Activated naive CD4-positive, alpha-beta T cell treated with anti-CD3 and anti-CD28 coated beads for 36 hours (primary cell): ENCODE data around the gene DUSP2. TPM values are rescaled to one million over a fixed set of nuclear protein-coding genes. Genes with fewer than 3 reads are reported as not detected.
"Not testable (repeated sequence)": the region's sequence is repeated elsewhere in the genome, so short reads cannot be mapped to it uniquely, and the experiment has no call there.

Experiments
- CTCF ChIA-PET: fragments of 350-600 bp; sonication (Branson Sonifier 250); formaldehyde crosslinking; loops from one replicate; lab custom pipeline; 2021; ENCODE audit warnings: antibody characterized with exemption; lab: Charles Lee
- DNase-seq: peaks from one replicate; pipeline ENCODE4 v3.0.0-alpha.2; 2020
- H3K27ac Mint-ChIP-seq: one replicate; pipeline ENCODE4 v1.8.0; 2021; ENCODE audit warnings: mild to moderate bottlenecking, mixed read lengths
- H3K27me3 Mint-ChIP-seq: one replicate; pipeline ENCODE4 v1.8.0; 2021; ENCODE audit warnings: low read depth, mixed read lengths
- H3K36me3 Mint-ChIP-seq: one replicate; pipeline ENCODE4 v1.8.0; 2021; ENCODE audit warnings: low read depth, mixed read lengths
- H3K4me1 Mint-ChIP-seq: one replicate; pipeline ENCODE4 v1.8.0; 2021; ENCODE audit warnings: low read depth, mixed read lengths
- H3K4me3 Mint-ChIP-seq: one replicate; pipeline ENCODE4 v1.8.0; 2021; ENCODE audit warnings: mild to moderate bottlenecking, moderate library complexity, mixed read lengths
- H3K9me3 Mint-ChIP-seq: one replicate; pipeline ENCODE4 v1.8.0; 2021; ENCODE audit warnings: mixed read lengths
- intact Hi-C: fragments of 100-400 bp; cut with micrococcal nuclease; formaldehyde crosslinking; loops from one replicate; pipeline ENCODE4 v1.15.1; 2023
- total RNA-seq, 2 experiments: library from RNA; stranded (reverse); gene quantifications; one replicate each; pipeline ENCODE4 v1.2.3, GENCODE V29; 2021

Gene DUSP2
- total RNA-seq, 2 experiments from 2014 or later, result 429 to 463 TPM

DNA sequence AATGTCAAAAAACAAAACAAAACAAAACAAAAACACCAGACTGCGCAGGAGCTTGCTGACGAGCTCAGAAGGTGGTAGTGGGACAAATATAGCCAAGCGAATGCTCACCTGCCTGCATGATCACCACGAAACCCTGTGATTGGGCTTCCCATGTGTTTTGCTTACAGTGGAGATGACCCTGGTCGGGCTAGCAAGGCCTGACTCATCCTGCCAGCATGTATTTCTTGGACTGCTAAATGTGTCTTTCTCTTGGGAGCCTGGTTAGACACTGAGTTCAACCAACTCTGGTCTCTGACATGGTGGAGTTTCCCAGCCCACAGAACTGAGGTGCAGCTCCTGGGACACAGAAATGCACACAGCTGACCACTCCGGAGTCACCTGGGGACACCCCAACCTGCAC is 30.7 kb upstream of the DUSP2 start:
- no peaks in the 10 kb centered on the region for H3K36me3 Mint-ChIP-seq
- H3K27me3 Mint-ChIP-seq, result no peaks in the 10 kb centered on the region
- no peak overlapping the region for H3K4me3 Mint-ChIP-seq
- intact Hi-C loops, result no loop called here
- H3K4me1 Mint-ChIP-seq, result peaks cover 21% of the 10 kb centered on the region
- CTCF ChIA-PET, result interaction anchor here (0.7 to 7.6 kb wide), 10 partner anchors 9 to 183 kb away, joined by 3 to 482 read pairs (median 20); partner anchors contain the start of genes ADRA2B, ASTL and DUSP2
- DNase-seq, result no peak
- H3K27ac Mint-ChIP-seq, result no peak overlapping the region
- no peaks in the 10 kb centered on the region for H3K9me3 Mint-ChIP-seq

DNA sequence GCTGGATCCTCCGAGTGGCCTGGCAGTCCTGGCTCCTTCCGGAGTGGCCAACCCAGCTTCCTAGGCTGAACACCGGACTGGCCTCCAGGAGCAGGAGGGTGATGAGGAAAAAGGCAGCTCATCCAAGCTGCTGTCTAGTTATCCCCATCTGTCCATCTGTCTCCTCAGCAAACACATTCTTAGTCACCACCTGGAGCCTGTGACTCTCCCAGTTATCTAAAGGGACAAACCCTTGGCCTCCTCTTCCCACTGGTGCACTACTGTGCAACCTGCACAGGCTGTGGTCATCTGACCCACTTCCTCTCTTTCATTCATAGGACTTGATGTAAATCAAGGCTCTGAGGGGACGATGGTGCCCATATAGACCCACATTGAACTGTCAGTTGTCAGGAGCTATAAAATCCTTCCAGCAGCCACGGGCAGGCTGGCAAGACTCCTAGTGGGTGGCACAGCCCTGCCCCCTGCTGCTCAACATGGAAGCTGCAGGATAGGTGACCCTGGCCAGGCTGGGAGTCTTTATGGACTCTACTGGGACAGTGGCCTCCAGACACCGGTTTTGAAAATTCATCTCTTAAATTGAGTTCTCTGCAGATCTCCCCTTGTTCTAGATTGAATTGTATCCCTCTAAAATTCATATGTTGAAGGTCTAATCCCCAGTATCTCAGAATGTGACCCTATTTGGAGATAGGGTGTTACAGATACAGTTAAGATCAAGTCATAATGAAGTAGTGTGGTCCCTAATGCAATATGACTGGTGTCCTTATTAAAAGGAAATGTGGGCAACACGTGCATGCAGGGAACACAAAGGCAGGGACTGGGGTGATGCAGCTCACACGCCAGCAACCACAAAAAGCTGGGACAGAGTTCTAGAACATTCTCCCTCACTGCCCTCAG is 29.3 kb upstream of the DUSP2 start:
- intact Hi-C loops, result loop anchor here (1.0 kb wide), 2 partner anchors 36 to 182 kb away; partner anchors contain the start of gene ASTL
- Mint-ChIP-seq H3K27me3 (no peaks in the 10 kb centered on the region), H3K9me3 (peaks cover 3% of the 10 kb centered on the region), H3K4me1 (peaks cover 17% of the 10 kb centered on the region), H3K27ac (peak overlapping the region; percentile 52), H3K4me3 (no peak overlapping the region), H3K36me3 (no peaks in the 10 kb centered on the region)
- DNase-seq, result peak; percentile 92
- CTCF ChIA-PET, result interaction anchor here (0.7 to 7.6 kb wide), 30 partner anchors 9 to 182 kb away, joined by 3 to 482 read pairs (median 6); partner anchors contain the start of genes ADRA2B, ASTL, CIAO1 and DUSP2

DNA sequence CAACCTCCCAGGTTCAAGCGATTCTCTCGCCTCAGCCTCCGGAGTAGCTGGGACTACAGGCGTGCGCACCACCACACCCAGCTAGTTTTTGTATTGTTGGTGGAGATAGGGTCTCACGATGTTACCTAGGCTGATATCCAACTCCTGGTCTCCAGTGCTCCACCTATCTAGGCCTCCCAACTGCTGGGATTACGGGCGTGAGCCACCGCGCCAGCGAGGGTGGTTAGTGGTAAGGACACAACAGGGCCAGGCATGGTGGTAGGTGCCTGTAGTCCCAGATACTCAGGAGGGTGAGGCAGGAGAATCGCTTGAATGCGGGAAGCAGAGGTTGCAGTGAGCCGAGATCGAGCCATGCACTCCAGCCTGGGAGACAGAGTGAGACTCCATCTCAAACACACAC is 26.6 kb upstream of the DUSP2 start:
- intact Hi-C loops, result no loop called here

DNA sequence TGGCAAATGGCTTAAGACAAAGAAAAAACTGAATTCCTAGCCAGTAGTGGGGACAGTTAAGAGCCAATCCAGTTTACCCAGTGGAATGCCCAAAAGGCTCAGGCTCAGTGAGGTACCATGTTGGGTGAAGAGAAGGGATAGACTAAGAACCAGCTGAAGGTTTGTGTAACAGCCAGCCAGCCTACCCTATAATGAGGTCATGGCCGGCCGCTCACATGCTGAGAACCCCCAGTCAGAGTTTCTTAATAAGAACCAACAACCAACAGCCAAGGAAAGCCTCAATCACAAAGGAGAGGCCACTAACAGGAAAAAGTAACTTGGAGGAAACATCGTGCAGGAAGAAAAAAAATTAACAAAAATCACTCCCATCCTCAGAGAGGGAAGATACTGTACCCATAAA is 25.4 kb upstream of the DUSP2 start:
- intact Hi-C loops, result no loop called here
- no peaks in the 10 kb centered on the region for H3K36me3 Mint-ChIP-seq
- peaks cover 6% of the 10 kb centered on the region for H3K9me3 Mint-ChIP-seq
- H3K4me1 Mint-ChIP-seq, result peaks cover 41% of the 10 kb centered on the region
- no peak for DNase-seq
- H3K27me3 Mint-ChIP-seq, result no peaks in the 10 kb centered on the region
- CTCF ChIA-PET, result no interaction called here
- no peak overlapping the region for H3K4me3 Mint-ChIP-seq
- H3K27ac Mint-ChIP-seq, result no peak overlapping the region

More for the DNA sequence above, 26.6 kb upstream of the DUSP2 start:
- DNase-seq, result no peak
- H3K4me1 Mint-ChIP-seq, result peaks cover 37% of the 10 kb centered on the region
- CTCF ChIA-PET, result interaction anchor here (0.6 kb wide), 1 partner anchor 24 kb away, joined by 3 read pairs; no protein-coding TSS in a partner anchor
- H3K27ac Mint-ChIP-seq, result no peak overlapping the region
- no peaks in the 10 kb centered on the region for H3K36me3 Mint-ChIP-seq
- no peak overlapping the region for H3K4me3 Mint-ChIP-seq
- H3K27me3 Mint-ChIP-seq, result no peaks in the 10 kb centered on the region
- peaks cover 6% of the 10 kb centered on the region for H3K9me3 Mint-ChIP-seq

DNA sequence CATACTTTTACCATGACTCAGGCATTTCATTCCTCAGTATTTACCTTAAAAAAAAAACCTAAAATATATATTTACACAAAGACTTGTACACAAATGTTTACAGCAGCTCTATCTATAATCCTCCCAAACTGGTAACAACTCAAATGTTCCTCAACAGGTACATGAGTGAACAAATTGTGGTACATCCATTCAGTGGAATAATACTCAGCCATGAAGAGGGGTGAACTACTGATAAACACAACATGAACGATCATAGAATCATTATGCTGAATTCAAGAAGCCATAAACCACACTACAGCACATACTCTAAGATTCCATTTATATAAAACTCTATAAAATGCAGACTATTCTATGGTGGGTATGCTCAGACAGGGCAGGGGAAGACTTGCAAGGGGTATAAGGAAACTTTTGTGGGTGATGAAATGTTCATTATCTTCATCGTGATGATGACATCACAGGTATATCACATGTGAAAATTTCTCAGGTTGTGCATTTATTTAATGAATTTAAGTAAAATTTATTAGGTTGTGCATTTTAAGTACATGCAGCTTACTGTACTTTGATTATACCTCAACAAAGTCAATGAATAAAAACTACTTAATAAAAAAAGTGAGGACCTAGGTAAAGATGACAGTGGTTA is 24.7 kb upstream of the DUSP2 start:
- intact Hi-C loops, result no loop called here
- peaks cover 6% of the 10 kb centered on the region for H3K9me3 Mint-ChIP-seq
- no peak overlapping the region for H3K4me3 Mint-ChIP-seq
- DNase-seq, result no peak
- H3K27ac Mint-ChIP-seq, result no peak overlapping the region
- H3K4me1 Mint-ChIP-seq, result peaks cover 43% of the 10 kb centered on the region
- CTCF ChIA-PET, result no interaction called here
- no peaks in the 10 kb centered on the region for H3K36me3 Mint-ChIP-seq
- no peaks in the 10 kb centered on the region for H3K27me3 Mint-ChIP-seq

DNA sequence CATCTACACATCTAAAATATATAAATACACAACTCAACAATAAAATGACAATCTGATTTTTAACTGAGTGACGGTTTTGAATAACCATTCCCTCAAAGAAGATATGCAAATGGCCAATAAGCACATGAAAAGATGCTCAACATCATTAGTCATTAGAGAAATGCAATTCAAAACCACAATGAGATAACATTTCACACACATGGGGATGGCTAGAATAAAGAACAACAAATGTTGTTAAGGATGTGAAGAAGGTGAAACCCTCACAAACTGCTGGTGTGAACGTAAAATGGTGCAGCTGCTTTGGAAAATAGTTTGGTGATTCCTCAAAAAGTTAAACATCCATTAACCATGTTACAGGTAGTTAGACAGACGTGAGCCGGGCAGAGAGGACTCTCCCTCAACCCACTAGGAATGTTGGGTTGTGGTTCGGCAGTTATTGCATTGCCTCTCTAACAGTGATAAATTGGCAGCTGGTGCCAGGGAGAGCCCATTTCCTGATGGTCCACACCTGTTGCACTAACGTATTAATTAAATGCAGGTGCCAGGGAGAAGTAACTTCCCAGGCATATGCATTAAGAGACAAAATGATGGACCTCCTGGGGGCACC is 22.3 kb upstream of the DUSP2 start:
- no peaks in the 10 kb centered on the region for H3K27me3 Mint-ChIP-seq
- intact Hi-C loops, result loop anchor here (1.0 kb wide), 1 partner anchor 9 kb away; no protein-coding TSS in a partner anchor
- peaks cover 6% of the 10 kb centered on the region for H3K9me3 Mint-ChIP-seq
- no peak for DNase-seq
- peaks cover 55% of the 10 kb centered on the region for H3K4me1 Mint-ChIP-seq
- H3K4me3 Mint-ChIP-seq, result no peak overlapping the region
- H3K27ac Mint-ChIP-seq, result peak overlapping the region; percentile 17
- H3K36me3 Mint-ChIP-seq, result peaks cover 1% of the 10 kb centered on the region
- CTCF ChIA-PET, result interaction anchor here (1.0 to 1.4 kb wide), 5 partner anchors 10 to 29 kb away, joined by 3 to 6 read pairs (median 4); partner anchors contain the start of gene ASTL

DNA sequence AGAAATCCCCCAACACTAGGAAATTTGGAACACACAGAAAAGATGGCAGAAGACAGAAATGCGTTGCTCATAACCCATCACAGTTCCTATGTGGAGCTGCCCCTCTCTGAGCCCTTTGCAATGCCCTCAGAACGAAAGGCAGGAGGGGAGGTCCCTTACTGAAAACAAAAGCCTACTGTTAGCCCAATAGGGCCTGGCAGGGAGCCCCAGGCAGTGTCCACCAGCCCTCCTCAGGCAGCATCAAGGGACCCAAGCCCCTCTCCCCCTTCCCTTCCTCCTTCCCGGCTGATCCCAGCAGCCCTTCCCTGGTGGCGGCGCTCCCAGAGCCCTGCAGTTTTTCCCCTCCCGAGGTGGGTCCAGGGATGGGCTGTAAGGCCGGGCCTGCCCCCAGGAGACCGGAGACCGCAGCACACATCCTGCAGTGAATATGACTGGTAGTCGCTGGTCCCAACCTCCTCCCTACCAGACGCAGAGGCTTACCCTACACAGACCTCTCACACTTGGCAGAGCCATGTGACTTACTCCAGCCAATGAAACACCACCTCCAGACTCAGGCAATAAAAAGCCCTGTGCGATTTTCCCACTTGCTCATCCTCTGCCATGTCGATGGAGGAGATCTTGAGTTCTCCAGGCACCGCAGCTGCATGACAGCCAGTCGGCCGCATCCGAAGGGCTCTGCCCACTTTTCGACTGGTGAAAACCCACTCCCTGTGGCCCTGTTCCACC is 19.4 kb upstream of the DUSP2 start:
- peaks cover 11% of the 10 kb centered on the region for H3K9me3 Mint-ChIP-seq
- CTCF ChIA-PET, result interaction anchor here (1.1 to 4.1 kb wide), 6 partner anchors 10 to 28 kb away, joined by 3 to 32 read pairs (median 8); partner anchors contain the start of gene ASTL
- DNase-seq, result peak; percentile 89
- peaks cover 71% of the 10 kb centered on the region for H3K4me1 Mint-ChIP-seq
- peaks cover 5% of the 10 kb centered on the region for H3K36me3 Mint-ChIP-seq
- intact Hi-C loops, result loop anchor here (1.0 kb wide), 2 partner anchors 8 to 18 kb away; no protein-coding TSS in a partner anchor
- H3K27me3 Mint-ChIP-seq, result no peaks in the 10 kb centered on the region
- peak overlapping the region; percentile 99 for H3K27ac Mint-ChIP-seq
- H3K4me3 Mint-ChIP-seq, result peak overlapping the region; percentile 85

DNA sequence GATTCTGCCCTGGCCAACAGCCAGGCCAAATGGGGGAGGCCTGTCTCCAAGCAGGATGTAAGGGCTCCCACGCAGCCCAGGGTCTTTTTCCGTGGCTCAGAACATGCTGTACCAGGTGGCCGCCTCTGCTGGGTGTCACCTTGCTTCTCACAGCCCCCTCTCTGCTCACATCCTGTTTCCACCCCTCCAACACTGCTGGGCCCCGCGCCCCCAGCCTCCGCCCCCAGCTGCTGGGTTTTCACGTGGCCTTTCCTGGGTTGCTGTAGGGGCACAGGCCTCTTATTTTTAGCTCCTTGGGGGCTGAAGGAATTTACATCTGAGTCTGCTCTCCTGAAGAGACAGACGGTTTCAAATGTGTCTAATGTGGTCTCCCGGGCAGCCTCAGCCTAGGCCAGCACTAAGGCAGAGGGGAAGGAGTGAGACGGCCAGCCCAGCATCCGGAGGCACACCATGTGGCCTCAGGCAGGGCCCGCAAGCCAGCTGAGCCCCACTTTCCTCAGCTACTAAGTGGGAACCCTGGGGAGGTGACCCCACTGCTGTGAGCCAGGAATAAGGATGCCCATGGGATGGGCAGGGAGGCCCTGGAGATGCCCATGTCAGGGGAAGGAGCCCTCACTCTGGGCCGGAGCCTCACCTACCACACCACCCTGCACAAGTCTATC is 18.7 kb upstream of the DUSP2 start:
- H3K4me3 Mint-ChIP-seq, result peak overlapping the region; percentile 85
- peak; percentile 90 for DNase-seq
- peaks cover 5% of the 10 kb centered on the region for H3K36me3 Mint-ChIP-seq
- H3K4me1 Mint-ChIP-seq, result peaks cover 72% of the 10 kb centered on the region
- peaks cover 9% of the 10 kb centered on the region for H3K9me3 Mint-ChIP-seq
- H3K27me3 Mint-ChIP-seq, result no peaks in the 10 kb centered on the region
- CTCF ChIA-PET, result interaction anchor here (1.0 to 4.1 kb wide), 6 partner anchors 10 to 26 kb away, joined by 3 to 32 read pairs (median 8); partner anchors contain the start of gene ASTL
- intact Hi-C loops, result loop anchor here (1.0 kb wide), 2 partner anchors 8 to 18 kb away; no protein-coding TSS in a partner anchor
- H3K27ac Mint-ChIP-seq, result peak overlapping the region; percentile 99

DNA sequence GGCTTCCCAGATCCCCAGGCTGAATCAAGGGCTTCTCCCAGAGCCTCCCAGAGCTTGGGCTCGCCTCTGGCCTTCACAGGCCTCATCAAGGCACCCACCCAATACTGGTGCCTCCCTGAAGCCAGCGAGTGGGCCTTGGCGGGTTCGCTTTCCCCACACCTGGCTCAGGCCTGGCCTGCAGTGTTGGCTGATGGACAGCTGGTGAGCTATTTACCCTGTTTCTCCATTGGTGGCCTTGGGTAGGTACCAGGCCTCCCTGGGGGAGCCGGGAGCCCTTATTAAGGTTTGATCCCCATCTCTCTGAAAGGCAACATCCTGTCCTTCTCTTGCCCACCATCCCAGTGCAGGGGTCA is 18.2 kb upstream of the DUSP2 start:
- Mint-ChIP-seq H3K27me3 (no peaks in the 10 kb centered on the region), H3K36me3 (peaks cover 5% of the 10 kb centered on the region), H3K9me3 (peaks cover 9% of the 10 kb centered on the region), H3K27ac (peak overlapping the region; percentile 99), H3K4me1 (peaks cover 75% of the 10 kb centered on the region), H3K4me3 (peak overlapping the region; percentile 85)
- CTCF ChIA-PET, result interaction anchor here (0.5 to 4.1 kb wide), 7 partner anchors 8 to 25 kb away, joined by 3 to 32 read pairs (median 6); partner anchors contain the start of gene ASTL
- no peak for DNase-seq
- intact Hi-C loops, result no loop called here

DNA sequence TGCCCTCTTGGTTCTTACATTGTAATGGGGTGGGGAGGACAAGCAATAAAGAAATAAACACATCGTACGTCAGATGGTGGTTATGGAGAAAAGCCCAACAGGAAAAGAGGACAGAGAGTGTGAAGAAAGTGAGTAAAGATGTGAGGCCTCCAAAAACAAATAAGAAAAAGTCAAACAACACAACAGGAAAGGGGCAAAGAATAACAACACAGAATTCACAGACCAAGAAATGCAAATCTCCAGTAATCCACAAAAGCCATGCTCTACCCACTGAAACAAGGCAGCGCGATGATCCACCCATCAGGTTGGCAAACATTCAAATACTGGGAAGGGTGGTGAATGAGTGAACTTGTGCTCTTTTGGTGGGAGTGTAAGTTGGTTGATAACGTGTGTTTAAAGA is 16.7 kb upstream of the DUSP2 start:
- H3K36me3 Mint-ChIP-seq, result peaks cover 5% of the 10 kb centered on the region
- H3K9me3 Mint-ChIP-seq, result peaks cover 9% of the 10 kb centered on the region
- no peak overlapping the region for H3K4me3 Mint-ChIP-seq
- CTCF ChIA-PET, result interaction anchor here (0.8 to 5.4 kb wide), 4 partner anchors 13 to 21 kb away, joined by 3 to 38 read pairs (median 19); no protein-coding TSS in a partner anchor
- H3K4me1 Mint-ChIP-seq, result peaks cover 77% of the 10 kb centered on the region
- H3K27ac Mint-ChIP-seq, result peak overlapping the region; percentile 99
- intact Hi-C loops, result no loop called here
- no peak for DNase-seq
- H3K27me3 Mint-ChIP-seq, result no peaks in the 10 kb centered on the region

DNA sequence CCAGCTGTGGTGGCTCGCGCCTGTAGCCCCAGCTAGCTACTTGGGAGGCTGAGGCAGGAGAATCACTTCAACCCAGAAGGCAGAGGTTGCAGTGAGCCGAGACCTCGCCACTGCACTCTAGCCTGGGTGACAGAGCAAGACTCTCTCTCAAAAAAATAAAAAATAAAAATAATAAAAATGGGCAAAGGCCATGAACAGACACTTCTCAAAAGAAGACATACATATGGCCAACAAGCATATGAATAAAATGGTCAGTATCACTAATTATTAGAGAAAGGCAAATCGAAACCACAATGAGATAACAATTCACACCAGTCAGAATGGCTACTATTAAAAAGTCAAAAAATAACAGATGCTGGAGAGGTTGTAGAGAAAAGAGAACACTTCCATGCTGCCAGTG is 15.1 kb upstream of the DUSP2 start:
- intact Hi-C loops, H3K36me3 Mint-ChIP-seq, H3K4me3 Mint-ChIP-seq, DNase-seq, H3K27me3 Mint-ChIP-seq, H3K9me3 Mint-ChIP-seq: not testable (repeated sequence)
- peak overlapping the region; percentile 25 for H3K27ac Mint-ChIP-seq
- CTCF ChIA-PET, result interaction anchor here (1.2 to 5.4 kb wide), 5 partner anchors 13 to 43 kb away, joined by 3 to 76 read pairs (median 7); partner anchors contain the start of genes ASTL and DUSP2
- peaks cover 87% of the 10 kb centered on the region for H3K4me1 Mint-ChIP-seq
